GM12874 (cell line): ENCODE results near the gene WDR46.

Experiments
- TF ChIP-seq, protein P1 (sequence below): IDR thresholded peaks from 2 replicates; pipeline ENCODE4 v1.5.1; 2011; ENCODE audit warnings: low read depth, mild to moderate bottlenecking, control low read depth, low read length, moderate library complexity; ENCODE audit not compliant: insufficient read depth

Gene WDR46

GRCh38 chr6:33316603-33317418 is 27.8 kb upstream of the WDR46 start:
- TF ChIP-seq, protein P1, sequence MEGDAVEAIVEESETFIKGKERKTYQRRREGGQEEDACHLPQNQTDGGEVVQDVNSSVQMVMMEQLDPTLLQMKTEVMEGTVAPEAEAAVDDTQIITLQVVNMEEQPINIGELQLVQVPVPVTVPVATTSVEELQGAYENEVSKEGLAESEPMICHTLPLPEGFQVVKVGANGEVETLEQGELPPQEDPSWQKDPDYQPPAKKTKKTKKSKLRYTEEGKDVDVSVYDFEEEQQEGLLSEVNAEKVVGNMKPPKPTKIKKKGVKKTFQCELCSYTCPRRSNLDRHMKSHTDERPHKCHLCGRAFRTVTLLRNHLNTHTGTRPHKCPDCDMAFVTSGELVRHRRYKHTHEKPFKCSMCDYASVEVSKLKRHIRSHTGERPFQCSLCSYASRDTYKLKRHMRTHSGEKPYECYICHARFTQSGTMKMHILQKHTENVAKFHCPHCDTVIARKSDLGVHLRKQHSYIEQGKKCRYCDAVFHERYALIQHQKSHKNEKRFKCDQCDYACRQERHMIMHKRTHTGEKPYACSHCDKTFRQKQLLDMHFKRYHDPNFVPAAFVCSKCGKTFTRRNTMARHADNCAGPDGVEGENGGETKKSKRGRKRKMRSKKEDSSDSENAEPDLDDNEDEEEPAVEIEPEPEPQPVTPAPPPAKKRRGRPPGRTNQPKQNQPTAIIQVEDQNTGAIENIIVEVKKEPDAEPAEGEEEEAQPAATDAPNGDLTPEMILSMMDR, result no peak

DNA sequence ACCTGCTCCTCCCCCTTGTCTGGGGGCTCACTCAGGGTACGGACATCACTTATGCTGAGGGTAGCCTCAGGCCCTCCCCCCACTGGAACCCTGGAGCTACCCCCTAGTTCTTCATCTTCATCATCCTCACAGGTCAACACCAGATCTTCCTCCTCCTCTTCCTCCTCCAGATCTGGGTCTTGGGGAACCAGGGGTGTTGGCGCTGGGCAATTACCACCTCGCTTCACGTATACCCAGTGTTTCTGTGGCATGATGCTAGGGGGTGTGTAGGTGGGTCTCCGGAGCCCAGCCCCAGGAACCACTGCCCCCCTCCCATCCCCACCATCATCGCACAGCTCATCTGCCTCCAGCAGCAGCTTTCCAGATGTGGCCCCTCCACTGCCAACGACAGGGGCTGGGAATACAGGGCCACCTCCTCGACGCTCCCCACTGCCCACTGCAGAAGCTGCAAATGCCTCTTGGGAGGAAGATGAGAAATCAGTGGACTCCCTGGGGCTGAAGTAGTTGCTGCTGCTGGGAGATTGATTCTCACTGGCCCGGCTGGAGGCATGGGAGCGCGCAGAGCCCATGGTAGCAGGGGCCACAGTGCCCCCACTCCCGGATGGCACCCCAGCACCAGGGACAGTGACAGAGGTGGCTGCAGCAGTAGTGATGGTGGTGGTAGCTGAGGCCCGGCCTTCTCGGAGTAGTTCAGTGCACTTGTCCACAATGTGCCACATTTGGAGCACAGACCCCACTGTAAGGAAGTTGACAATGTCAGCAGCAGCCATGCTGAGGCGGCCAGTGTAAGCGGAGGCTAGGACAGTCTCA is 27.0 kb upstream of the WDR46 start:
- TF ChIP-seq, protein P1, result no peak

GRCh38 chr6:33314943-33315792 is 26.1 kb upstream of the WDR46 start:
- TF ChIP-seq, protein P1, result no peak

DNA sequence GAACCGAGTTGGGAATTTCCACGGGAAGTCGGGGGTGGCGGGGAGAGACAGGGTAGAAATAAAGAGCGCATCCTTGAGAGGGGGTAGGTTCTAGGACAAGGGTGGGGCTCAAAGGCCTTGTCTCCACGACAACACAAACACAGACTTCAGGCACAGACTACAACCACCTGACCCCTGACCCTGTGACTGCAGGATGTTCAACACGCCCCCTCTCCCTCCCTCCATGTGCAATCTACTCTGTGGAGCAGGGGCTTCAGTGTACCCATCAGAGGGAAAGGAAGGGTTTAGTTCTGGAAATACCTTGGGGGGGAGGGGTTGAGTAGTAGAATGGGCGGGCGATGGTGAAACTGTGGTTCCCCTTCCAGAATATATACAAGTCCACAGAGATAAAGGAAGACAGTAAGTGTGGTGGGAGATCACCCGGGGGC is 25.5 kb upstream of the WDR46 start:
- TF ChIP-seq, protein P1, result no peak

GRCh38 chr6:33313709-33314514 is 24.9 kb upstream of the WDR46 start, which contains the start of gene TAPBP:
Gene TAPBP, minus strand, starts transcription at chr6:33314078. Its CDS starts 37 bp downstream, at chr6:33314041.
- TF ChIP-seq, protein P1, result no peak

- TF ChIP-seq, protein P1, result no peak
Measured at GRCh38 chr6:33313105-33313708, 24.2 kb upstream of the WDR46 start.
